ENCODE data around the gene COQ7. TPM values are rescaled to one million over a fixed set of nuclear protein-coding genes. Genes with fewer than 3 reads are reported as not detected.
A peak's percentile ranks its signal among the peaks of the same experiment; 100 is the strongest.

Gene COQ7
- total RNA-seq, 4 donors from 2014 or later: 16.5 to 29.1 (median 20.6) TPM

DNA sequence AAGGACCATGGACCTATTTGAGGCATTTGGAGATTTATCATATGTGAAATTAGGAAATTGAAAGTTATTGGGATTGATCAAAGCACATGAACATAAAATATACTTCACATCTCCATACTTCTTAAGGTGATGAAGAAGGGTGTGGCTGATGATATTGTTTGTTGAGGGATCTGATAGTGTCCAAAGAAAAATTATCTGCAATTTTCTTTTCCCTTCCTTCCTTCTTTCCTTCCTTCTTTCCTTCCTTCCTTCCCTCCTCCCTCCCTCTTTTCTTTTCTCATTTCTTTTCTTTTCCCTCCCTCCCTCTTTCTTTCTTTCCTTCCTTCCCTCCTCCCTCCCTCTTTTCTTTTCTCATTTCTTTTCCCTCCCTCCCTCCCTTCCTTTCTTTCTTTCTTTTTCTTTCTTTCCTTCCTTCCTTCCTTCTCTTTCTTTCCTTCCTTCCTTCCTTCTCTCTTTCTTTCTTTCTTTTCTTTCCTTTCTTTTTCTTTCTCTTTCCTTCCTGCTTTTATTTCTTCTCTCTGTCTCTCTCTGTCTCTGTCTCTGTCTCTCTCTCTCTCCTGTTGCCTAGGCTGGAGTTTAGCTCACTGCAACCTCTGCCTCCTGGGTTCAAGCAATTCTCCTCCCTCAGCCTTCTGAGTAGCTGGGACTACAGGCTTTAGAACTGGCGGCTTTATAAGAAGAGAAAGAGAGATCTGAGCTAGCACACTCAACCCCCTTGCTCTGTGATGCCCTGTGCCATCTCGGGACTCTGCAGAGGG, 25.4 kb downstream of the COQ7 start:
- no peaks in the 10 kb centered on the region for H3K27me3 ChIP-seq
- DNase-seq: no peak
- H3K4me1 ChIP-seq: peaks cover 0 to 5% (median 0%) of the 10 kb centered on the region in 4 donors
- H3K9me3 ChIP-seq: no peaks in the 10 kb centered on the region
- no peaks in the 10 kb centered on the region for H3K36me3 ChIP-seq
- H3K4me3 ChIP-seq: no peak overlapping the region
- TF ChIP-seq POLR2A (IDR thresholded peaks at IDR 0.05): no peak
- no peak for TF ChIP-seq CTCF (IDR thresholded peaks at IDR 0.05)
- H3K27ac ChIP-seq: no peak overlapping the region

GRCh38 chr16:19093631-19094541, 26.5 kb downstream of the COQ7 start:
- peak in 1 of 3 donors; percentile 19 for DNase-seq
- H3K36me3 ChIP-seq: no peaks in the 10 kb centered on the region
- peaks cover 0 to 5% (median 0%) of the 10 kb centered on the region in 4 donors for H3K4me1 ChIP-seq
- no peak overlapping the region for H3K27ac ChIP-seq
- no peaks in the 10 kb centered on the region for H3K9me3 ChIP-seq
- no peaks in the 10 kb centered on the region for H3K27me3 ChIP-seq
- H3K4me3 ChIP-seq: no peak overlapping the region
- TF ChIP-seq POLR2A (IDR thresholded peaks at IDR 0.05) (no peak), CTCF (IDR thresholded peaks at IDR 0.05) (no peak)

DNA sequence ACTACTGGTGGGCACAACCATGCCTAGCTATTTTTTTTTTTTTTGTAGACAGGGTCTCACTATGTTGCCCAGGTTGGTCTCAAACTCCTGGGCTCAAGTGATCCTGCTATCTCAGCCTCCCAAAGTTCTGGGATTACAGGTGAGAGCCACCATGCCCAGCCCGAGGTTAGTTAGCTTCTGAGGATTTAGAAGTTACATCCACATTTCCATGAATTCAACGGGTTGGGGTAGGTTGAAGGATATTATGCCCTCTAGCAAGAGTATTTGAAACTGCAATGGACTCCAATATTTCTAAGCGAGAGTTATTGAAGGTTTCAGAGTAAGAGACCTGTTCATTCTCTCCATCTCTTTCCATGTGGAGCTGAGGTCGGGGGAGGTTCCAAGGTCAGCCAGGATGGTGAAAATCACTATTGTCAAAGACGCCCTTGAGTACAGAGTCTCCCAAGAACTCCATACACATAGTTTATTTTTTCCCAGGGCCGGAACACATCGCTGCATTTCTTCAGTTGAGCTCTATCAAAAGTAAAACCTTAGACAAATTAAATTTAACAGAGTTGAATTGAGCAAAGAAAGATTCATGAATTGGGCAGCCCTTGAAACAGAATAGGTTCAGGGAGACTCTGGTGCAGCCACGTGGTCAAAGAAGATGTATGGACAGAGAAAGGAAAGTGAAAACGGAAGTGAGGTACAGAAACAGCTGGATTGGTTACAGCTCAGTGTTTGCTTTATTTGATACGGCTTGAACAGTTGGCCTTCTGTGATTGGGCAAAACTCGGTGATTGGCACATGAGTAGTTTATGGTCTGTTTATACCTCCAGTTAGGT, 27.3 kb downstream of the COQ7 start:
- TF ChIP-seq CTCF (IDR thresholded peaks at IDR 0.05) (no peak), POLR2A (IDR thresholded peaks at IDR 0.05) (no peak)
- Histone ChIP-seq H3K4me3 (no peak overlapping the region), H3K27ac (no peak overlapping the region), H3K36me3 (no peaks in the 10 kb centered on the region), H3K4me1 (peaks cover 0 to 5% (median 0%) of the 10 kb centered on the region in 4 donors), H3K27me3 (no peaks in the 10 kb centered on the region), H3K9me3 (no peaks in the 10 kb centered on the region)
- peak in 1 of 3 donors; percentile 71 for DNase-seq

GRCh38 chr16:19095654-19096053, 28.2 kb downstream of the COQ7 start:
- H3K36me3 ChIP-seq: no peaks in the 10 kb centered on the region
- no peaks in the 10 kb centered on the region for H3K9me3 ChIP-seq
- no peak overlapping the region for H3K4me3 ChIP-seq
- H3K27ac ChIP-seq: no peak overlapping the region
- DNase-seq: no peak
- H3K27me3 ChIP-seq: no peaks in the 10 kb centered on the region
- H3K4me1 ChIP-seq: peaks cover 0 to 5% (median 0%) of the 10 kb centered on the region in 4 donors
- no peak for TF ChIP-seq CTCF (IDR thresholded peaks at IDR 0.05)
- no peak for TF ChIP-seq POLR2A (IDR thresholded peaks at IDR 0.05)

- TF ChIP-seq CTCF (IDR thresholded peaks at IDR 0.05) (no peak), POLR2A (IDR thresholded peaks at IDR 0.05) (no peak)
- H3K4me1 ChIP-seq: peaks cover 0 to 5% (median 0%) of the 10 kb centered on the region in 4 donors
- peak in 1 of 3 donors; percentile 8 for DNase-seq
- H3K27me3 ChIP-seq: no peaks in the 10 kb centered on the region
- H3K4me3 ChIP-seq: no peak overlapping the region
- H3K27ac ChIP-seq: no peak overlapping the region
- H3K36me3 ChIP-seq: no peaks in the 10 kb centered on the region
- H3K9me3 ChIP-seq: no peaks in the 10 kb centered on the region
Measured at GRCh38 chr16:19098173-19098572, 30.8 kb downstream of the COQ7 start.
